ENCODE measurements around the gene NXT1.
A peak's percentile ranks its signal among the peaks of the same experiment; 100 is the strongest.
"Not testable (repeated sequence)": the region's sequence is repeated elsewhere in the genome, so short reads cannot be mapped to it uniquely, and the experiment has no call there.

The NXT1 gene

GRCh38 chr20:23331450-23332350 is 18.9 kb upstream of the NXT1 start:
- DNase-seq = peak in 2 of 4 experiments; percentile 25 to 37

- no peak for DNase-seq
Observed at GRCh38 chr20:23332467-23332866, 18.1 kb upstream of the NXT1 start.

- DNase-seq = peak; percentile 4 to 51 (median 34)
Observed at GRCh38 chr20:23334111-23334510, 16.5 kb upstream of the NXT1 start.

- no peak for DNase-seq
Observed at GRCh38 chr20:23335521-23335920, 15.1 kb upstream of the NXT1 start.

- DNase-seq = no peak
Observed at GRCh38 chr20:23336476-23336875, 14.1 kb upstream of the NXT1 start.

- no peak for DNase-seq
Observed at GRCh38 chr20:23337312-23337711, 13.3 kb upstream of the NXT1 start.

- no peak for DNase-seq
Observed at GRCh38 chr20:23339986-23340385, 10.6 kb upstream of the NXT1 start.

- peak; percentile 74 to 82 (median 80) for DNase-seq
Observed at GRCh38 chr20:23340524-23340923, 10.1 kb upstream of the NXT1 start.

- no peak for DNase-seq
Observed at GRCh38 chr20:23341073-23341472, 9.5 kb upstream of the NXT1 start.

GRCh38 chr20:23343590-23343989 is 7.0 kb upstream of the NXT1 start:
- DNase-seq = no peak

GRCh38 chr20:23344336-23344735 is 6.3 kb upstream of the NXT1 start:
- DNase-seq = no peak

- DNase-seq = no peak
Observed at GRCh38 chr20:23346002-23346401, 4.6 kb upstream of the NXT1 start.

GRCh38 chr20:23347791-23348190 is 2.8 kb upstream of the NXT1 start:
- DNase-seq = peak in 3 of 4 experiments; percentile 29 to 59 (median 37)

GRCh38 chr20:23348510-23348909 is 2.1 kb upstream of the NXT1 start:
- not testable (repeated sequence) for DNase-seq

- no peak for DNase-seq
Observed at GRCh38 chr20:23349338-23350195, 1.0 kb upstream of the NXT1 start.

- DNase-seq = peak; percentile 26 to 63 (median 50)
Observed at GRCh38 chr20:23350904-23351838, 580 bp downstream of the NXT1 start.

- DNase-seq = no peak
Observed at GRCh38 chr20:23356203-23356602, 5.6 kb downstream of the NXT1 start.

GRCh38 chr20:23357767-23358562 is 7.4 kb downstream of the NXT1 start:
- DNase-seq = peak; percentile 100

GRCh38 chr20:23358563-23358906 is 7.9 kb downstream of the NXT1 start:
- no peak for DNase-seq

- DNase-seq = no peak
Observed at GRCh38 chr20:23358923-23359593, 8.5 kb downstream of the NXT1 start.

- DNase-seq = no peak
Observed at GRCh38 chr20:23360531-23360930, 9.9 kb downstream of the NXT1 start.
